ENCODE data around the gene CNTNAP5.

- TF ChIP-seq PATZ1 (CRISPR knock-in tag; IDR thresholded peaks at IDR 0.05; ENCODE audit: borderline replicate concordance) = no peak
- TF ChIP-seq ARNTL (CRISPR knock-in tag; IDR thresholded peaks at IDR 0.05; ENCODE audit: borderline replicate concordance, low read depth) = no peak
- no peak for TF ChIP-seq ZFP3 (CRISPR knock-in tag; IDR thresholded peaks at IDR 0.05)
- no peak for TF ChIP-seq ZNF8 (CRISPR knock-in tag; IDR thresholded peaks at IDR 0.05)
- no peak for TF ChIP-seq ZFP30 (CRISPR knock-in tag; IDR thresholded peaks at IDR 0.05)
- TF ChIP-seq RARB (CRISPR knock-in tag; IDR thresholded peaks at IDR 0.05) = no peak
- no peak for TF ChIP-seq ZNF565 (CRISPR knock-in tag; conservative IDR thresholded peaks at IDR 0.05; ENCODE audit: low read depth)
- no peak for TF ChIP-seq ISL1 (CRISPR knock-in tag; IDR thresholded peaks at IDR 0.05)
- TF ChIP-seq ZNF70 (CRISPR knock-in tag; IDR thresholded peaks at IDR 0.05) = no peak
- no peak for TF ChIP-seq CSDC2 (CRISPR knock-in tag; IDR thresholded peaks at IDR 0.05)
- TF ChIP-seq, protein P1, sequence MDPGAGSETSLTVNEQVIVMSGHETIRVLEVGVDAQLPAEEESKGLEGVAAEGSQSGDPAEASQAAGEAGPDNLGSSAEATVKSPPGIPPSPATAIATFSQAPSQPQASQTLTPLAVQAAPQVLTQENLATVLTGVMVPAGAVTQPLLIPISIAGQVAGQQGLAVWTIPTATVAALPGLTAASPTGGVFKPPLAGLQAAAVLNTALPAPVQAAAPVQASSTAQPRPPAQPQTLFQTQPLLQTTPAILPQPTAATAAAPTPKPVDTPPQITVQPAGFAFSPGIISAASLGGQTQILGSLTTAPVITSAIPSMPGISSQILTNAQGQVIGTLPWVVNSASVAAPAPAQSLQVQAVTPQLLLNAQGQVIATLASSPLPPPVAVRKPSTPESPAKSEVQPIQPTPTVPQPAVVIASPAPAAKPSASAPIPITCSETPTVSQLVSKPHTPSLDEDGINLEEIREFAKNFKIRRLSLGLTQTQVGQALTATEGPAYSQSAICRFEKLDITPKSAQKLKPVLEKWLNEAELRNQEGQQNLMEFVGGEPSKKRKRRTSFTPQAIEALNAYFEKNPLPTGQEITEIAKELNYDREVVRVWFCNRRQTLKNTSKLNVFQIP (CRISPR knock-in tag; IDR thresholded peaks at IDR 0.05; ENCODE audit: borderline replicate concordance, low read depth) = no peak
Measured at GRCh38 chr2:124584615-124585014, 559.5 kb downstream of the CNTNAP5 start.

Data from SK-N-SH treated with all-trans-retinoic acid at 6 μM for 48 hours (cell line).